ENCODE results near the gene CACNA1B. TPM values are rescaled to one million over a fixed set of nuclear protein-coding genes. Genes with fewer than 3 reads are reported as not detected.

Gene CACNA1B
- total RNA-seq, 2 donors from 2014 or later: 3.6 to 7.9 TPM

DNA sequence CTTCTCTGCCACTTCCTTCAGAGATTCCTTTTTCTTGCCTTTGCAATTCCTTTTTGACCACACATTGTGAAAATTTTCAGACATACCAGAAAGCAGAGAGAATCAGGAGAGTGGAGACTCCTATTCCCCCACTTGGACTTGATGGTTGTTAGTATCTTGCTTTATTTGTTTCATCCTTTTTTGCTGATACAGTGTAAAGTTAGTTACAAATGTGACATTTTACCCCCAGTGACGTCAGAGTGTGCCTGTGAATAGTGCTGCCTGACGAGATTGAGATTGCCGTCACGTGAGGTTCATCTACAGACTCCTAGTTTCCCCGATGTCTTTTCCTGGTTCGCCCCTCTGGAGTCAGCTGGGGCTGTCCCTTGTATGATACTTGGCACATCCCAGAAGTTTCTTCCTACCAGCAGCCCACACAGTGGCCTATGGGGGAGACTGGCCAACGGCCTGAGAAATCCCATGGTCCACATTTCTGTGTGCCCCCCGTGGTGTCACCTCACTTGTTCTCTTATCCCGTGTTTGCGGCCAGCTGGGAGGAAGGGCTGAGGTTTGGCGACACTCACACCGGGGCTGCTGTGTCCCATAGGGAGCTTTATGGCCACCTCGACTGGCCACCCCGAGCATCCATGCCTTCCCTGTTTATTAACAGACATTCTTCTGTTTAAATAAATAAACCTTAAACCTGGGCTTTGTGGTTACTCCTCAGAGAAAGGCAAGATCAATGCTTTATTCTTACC is 48.2 kb upstream of the CACNA1B start:
- peaks cover 46% of the 10 kb centered on the region for H3K36me3 ChIP-seq (ENCODE audit: control insufficient read depth, insufficient read depth, low read length)
- Mint-ChIP-seq H3K27me3 (ENCODE audit: insufficient read depth) (no peaks in the 10 kb centered on the region), H3K4me3 (no peak overlapping the region), H3K27ac (no peak overlapping the region), H3K4me1 (no peaks in the 10 kb centered on the region), H3K36me3 (ENCODE audit: low read depth) (peaks cover 77% of the 10 kb centered on the region), H3K9me3 (no peaks in the 10 kb centered on the region)
- DNase-seq: no peak
- no peaks in the 10 kb centered on the region for H3K9me3 ChIP-seq (ENCODE audit: control insufficient read depth, low read length)
- H3K4me1 ChIP-seq (ENCODE audit: control insufficient read depth, insufficient read depth, low read length): no peaks in the 10 kb centered on the region
- no peak overlapping the region for H3K4me3 ChIP-seq (ENCODE audit: low read length)
- H3K9ac ChIP-seq (ENCODE audit: extremely low read depth, low read length, poor library complexity, severe bottlenecking): no peak overlapping the region
- TF ChIP-seq, protein P1, sequence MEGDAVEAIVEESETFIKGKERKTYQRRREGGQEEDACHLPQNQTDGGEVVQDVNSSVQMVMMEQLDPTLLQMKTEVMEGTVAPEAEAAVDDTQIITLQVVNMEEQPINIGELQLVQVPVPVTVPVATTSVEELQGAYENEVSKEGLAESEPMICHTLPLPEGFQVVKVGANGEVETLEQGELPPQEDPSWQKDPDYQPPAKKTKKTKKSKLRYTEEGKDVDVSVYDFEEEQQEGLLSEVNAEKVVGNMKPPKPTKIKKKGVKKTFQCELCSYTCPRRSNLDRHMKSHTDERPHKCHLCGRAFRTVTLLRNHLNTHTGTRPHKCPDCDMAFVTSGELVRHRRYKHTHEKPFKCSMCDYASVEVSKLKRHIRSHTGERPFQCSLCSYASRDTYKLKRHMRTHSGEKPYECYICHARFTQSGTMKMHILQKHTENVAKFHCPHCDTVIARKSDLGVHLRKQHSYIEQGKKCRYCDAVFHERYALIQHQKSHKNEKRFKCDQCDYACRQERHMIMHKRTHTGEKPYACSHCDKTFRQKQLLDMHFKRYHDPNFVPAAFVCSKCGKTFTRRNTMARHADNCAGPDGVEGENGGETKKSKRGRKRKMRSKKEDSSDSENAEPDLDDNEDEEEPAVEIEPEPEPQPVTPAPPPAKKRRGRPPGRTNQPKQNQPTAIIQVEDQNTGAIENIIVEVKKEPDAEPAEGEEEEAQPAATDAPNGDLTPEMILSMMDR (conservative IDR thresholded peaks at IDR 0.05): no peak
- H3K27ac ChIP-seq (ENCODE audit: low read depth, low read length): no peak overlapping the region
- 94 to 96% methylated on average over 10 to 14 of the region's 14 CpGs for WGBS, 2 experiments (ENCODE audit: insufficient coverage in 1 of 2, insufficient read length in 1 of 2)
- no peaks in the 10 kb centered on the region for H3K27me3 ChIP-seq (ENCODE audit: control insufficient read depth, insufficient read depth, low read length, poor library complexity, severe bottlenecking)

DNA sequence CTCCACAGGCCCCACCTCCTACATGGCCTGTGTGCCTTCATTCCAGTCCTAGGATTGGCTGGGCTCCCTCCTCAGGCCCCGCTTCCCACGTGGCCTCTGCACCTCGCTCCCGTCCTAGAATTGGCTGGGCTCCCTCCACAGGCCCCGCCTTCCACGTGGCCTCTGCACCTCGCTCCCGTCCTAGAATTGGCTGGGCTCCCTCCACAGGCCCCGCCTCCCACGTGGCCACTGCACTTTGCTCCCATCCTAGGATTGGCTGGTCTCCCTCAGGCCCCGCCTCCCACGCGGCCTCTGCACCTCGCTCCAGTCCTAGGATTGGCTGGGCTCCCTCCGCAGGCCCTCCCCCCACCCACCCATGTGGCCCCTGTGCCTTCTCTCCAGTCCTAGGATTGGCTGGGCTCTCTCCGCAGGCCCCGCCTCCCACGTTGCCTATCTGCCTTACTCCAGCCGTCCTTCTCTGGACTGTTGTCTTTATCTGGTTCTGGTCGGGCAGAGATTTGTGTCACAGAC is 45.3 kb upstream of the CACNA1B start:
- no peak overlapping the region for H3K27ac ChIP-seq (ENCODE audit: low read depth, low read length)
- DNase-seq: no peak
- H3K9ac ChIP-seq (ENCODE audit: extremely low read depth, low read length, poor library complexity, severe bottlenecking): no peak overlapping the region
- no peaks in the 10 kb centered on the region for H3K4me1 Mint-ChIP-seq
- H3K27me3 Mint-ChIP-seq (ENCODE audit: insufficient read depth): no peaks in the 10 kb centered on the region
- peaks cover 47% of the 10 kb centered on the region for H3K36me3 ChIP-seq (ENCODE audit: control insufficient read depth, insufficient read depth, low read length)
- no peaks in the 10 kb centered on the region for H3K27me3 ChIP-seq (ENCODE audit: control insufficient read depth, insufficient read depth, low read length, poor library complexity, severe bottlenecking)
- H3K4me3 ChIP-seq (ENCODE audit: low read length): no peak overlapping the region
- H3K36me3 Mint-ChIP-seq (ENCODE audit: low read depth): peaks cover 60% of the 10 kb centered on the region
- no peak overlapping the region for H3K27ac Mint-ChIP-seq
- no peaks in the 10 kb centered on the region for H3K4me1 ChIP-seq (ENCODE audit: control insufficient read depth, insufficient read depth, low read length)
- H3K4me3 Mint-ChIP-seq: no peak overlapping the region
- no peaks in the 10 kb centered on the region for H3K9me3 ChIP-seq (ENCODE audit: control insufficient read depth, low read length)
- WGBS, 2 experiments (ENCODE audit: insufficient coverage in 1 of 2, insufficient read length in 1 of 2): 93 to 97% methylated on average over 12 to 20 of the region's 20 CpGs
- no peaks in the 10 kb centered on the region for H3K9me3 Mint-ChIP-seq
- TF ChIP-seq, protein P1 (conservative IDR thresholded peaks at IDR 0.05): no peak

DNA sequence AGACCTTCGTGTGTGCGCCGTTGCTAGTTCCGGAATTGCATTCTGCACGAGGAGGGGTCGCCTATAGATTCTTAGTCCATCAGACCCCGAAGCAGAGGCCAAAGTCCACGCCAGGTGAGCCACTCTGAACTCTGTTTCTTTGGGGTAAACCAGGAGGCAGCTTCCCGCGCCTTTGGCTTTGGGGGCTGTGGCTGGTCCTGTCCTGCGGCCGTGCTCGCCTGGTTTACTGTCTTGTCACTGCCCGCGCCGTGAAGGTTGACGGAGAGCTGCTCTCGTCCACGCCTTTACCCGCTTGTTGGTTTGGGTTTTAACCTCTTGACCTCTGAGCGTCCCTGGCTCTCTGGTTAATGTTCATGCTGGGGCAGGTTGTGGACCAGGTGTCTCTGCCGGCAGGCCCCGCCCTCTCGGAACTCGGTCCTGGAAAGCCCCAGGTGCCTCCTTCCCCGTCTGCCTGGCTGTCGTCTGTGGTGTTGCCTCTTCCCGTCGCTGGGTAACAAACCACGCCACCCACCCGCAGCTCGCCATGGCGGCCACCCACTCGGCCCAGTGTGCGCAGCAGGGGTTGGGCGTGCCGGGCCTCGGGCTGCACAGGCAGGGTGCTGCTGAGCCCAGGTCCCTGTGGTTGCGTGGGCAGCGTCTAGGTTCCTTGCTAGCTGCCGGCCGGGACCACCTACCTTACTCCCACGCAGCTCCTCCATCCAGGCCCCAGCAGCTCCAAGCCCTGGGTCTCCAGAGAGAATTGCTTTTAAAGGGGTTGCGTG is 44.6 kb upstream of the CACNA1B start:
- H3K27ac Mint-ChIP-seq: no peak overlapping the region
- TF ChIP-seq, protein P1 (conservative IDR thresholded peaks at IDR 0.05): no peak
- no peaks in the 10 kb centered on the region for H3K27me3 ChIP-seq (ENCODE audit: control insufficient read depth, insufficient read depth, low read length, poor library complexity, severe bottlenecking)
- no peak overlapping the region for H3K9ac ChIP-seq (ENCODE audit: extremely low read depth, low read length, poor library complexity, severe bottlenecking)
- H3K9me3 ChIP-seq (ENCODE audit: control insufficient read depth, low read length): no peaks in the 10 kb centered on the region
- no peaks in the 10 kb centered on the region for H3K27me3 Mint-ChIP-seq (ENCODE audit: insufficient read depth)
- peaks cover 47% of the 10 kb centered on the region for H3K36me3 ChIP-seq (ENCODE audit: control insufficient read depth, insufficient read depth, low read length)
- DNase-seq: no peak
- no peak overlapping the region for H3K4me3 Mint-ChIP-seq
- no peak overlapping the region for H3K4me3 ChIP-seq (ENCODE audit: low read length)
- H3K4me1 Mint-ChIP-seq: no peaks in the 10 kb centered on the region
- H3K9me3 Mint-ChIP-seq: no peaks in the 10 kb centered on the region
- H3K36me3 Mint-ChIP-seq (ENCODE audit: low read depth): peaks cover 57% of the 10 kb centered on the region
- H3K27ac ChIP-seq (ENCODE audit: low read depth, low read length): no peak overlapping the region
- H3K4me1 ChIP-seq (ENCODE audit: control insufficient read depth, insufficient read depth, low read length): no peaks in the 10 kb centered on the region
- WGBS, 2 experiments (ENCODE audit: insufficient coverage in 1 of 2, insufficient read length in 1 of 2): 95% methylated on average over 23 to 44 of the region's 44 CpGs

Measured in endodermal cell (in vitro differentiated cells).